Kidney (tissue), 14 donors: ENCODE results near the gene DUSP3. TPM values are rescaled to one million over a fixed set of nuclear protein-coding genes. Genes with fewer than 3 reads are reported as not detected.
"Not testable (repeated sequence)": the region's sequence is repeated elsewhere in the genome, so short reads cannot be mapped to it uniquely, and the experiment has no call there.

Source experiments
- DNase-seq, 5 donors: peaks; one replicate each; pipeline ENCODE4 v3.0.0-alpha.2; 2013 to 2020
- FAIRE-seq: peaks from 2 replicates; lab custom pipeline; 2012; peaks lifted over from hg19 to GRCh38; lab: Jason Lieb, UNC
- H3K27ac ChIP-seq, 2 donors: one replicate each; pipeline ENCODE4 v1.7.0; 2013; ENCODE audit warnings: low read depth in 2 of 2, low read length in 2 of 2, inconsistent platforms in 1 of 2
- H3K27me3 ChIP-seq: one replicate; pipeline ENCODE4 v1.7.1; 2013; ENCODE audit warnings: low read length, inconsistent platforms; ENCODE audit not compliant: control insufficient read depth, insufficient read depth
- H3K36me3 ChIP-seq, 3 donors: one replicate each; pipeline versions ENCODE4 v1.7.0 to v1.7.1; 2013; ENCODE audit warnings: low read length in 3 of 3, control low read depth in 1 of 3, inconsistent platforms in 1 of 3; ENCODE audit not compliant: insufficient read depth in 3 of 3, control insufficient read depth in 2 of 3
- H3K4me1 ChIP-seq, 3 donors: one replicate each; pipeline versions ENCODE4 v1.7.0 to v1.7.1; 2013; ENCODE audit warnings: low read length in 3 of 3, inconsistent platforms in 1 of 3, low read depth in 1 of 3; ENCODE audit not compliant: control insufficient read depth in 2 of 3, insufficient read depth in 2 of 3
- H3K4me3 ChIP-seq, 3 donors: one replicate each; pipeline versions ENCODE4 v1.7.0 to v1.8.1; 2013; ENCODE audit warnings: low read length in 3 of 3, control low read depth in 1 of 3, inconsistent platforms in 1 of 3
- H3K9ac ChIP-seq, 3 donors: one replicate each; pipeline versions ENCODE4 v1.7.0 to v1.7.1; 2013; ENCODE audit warnings: low read length in 3 of 3, control low read depth in 1 of 3, inconsistent platforms in 1 of 3
- H3K9me3 ChIP-seq, 3 donors: one replicate each; pipeline versions ENCODE4 v1.7.0 to v1.7.1; 2013; ENCODE audit warnings: low read length in 3 of 3, control low read depth in 1 of 3, inconsistent platforms in 1 of 3; ENCODE audit not compliant: control insufficient read depth in 2 of 3, insufficient read depth in 1 of 3
- CTCF ChIP-seq: IDR thresholded peaks from 3 replicates; pipeline ENCODE4 v1.5.1; 2012; ENCODE audit warnings: mild to moderate bottlenecking, moderate library complexity, borderline replicate concordance; ENCODE audit not compliant: insufficient read depth; ENCODE audit errors: extremely low read depth
- intact Hi-C: fragments of 100-400 bp; cut with DNase I; formaldehyde crosslinking; loops from one replicate; pipeline ENCODE4 v1.11.1; 2022
- polyA plus RNA-seq: library from polyadenylated mRNA; stranded (reverse); fragments of 350-450 nt; fragmentation: Illumina TruSeq; extraction: RNeasy Lipid Tissue Mini Kit (QIAGEN cat#74804); gene quantifications from one replicate; pipeline ENCODE4 v1.2.3, GENCODE V29; 2014; ENCODE audit warnings: low read depth, low replicate concordance; ENCODE audit not compliant: insufficient read depth
- total RNA-seq: library from RNA; stranded (reverse); fragmentation: NEBNext Ultra II Directional; extraction: Animal tissue kit (Norgen Biotek cat#: 25700); gene quantifications from one replicate; pipeline ENCODE4 v1.2.1, GENCODE V29; 2021
- donor health status: control.
- donor health status: control.
- donor health status: control.
- donor health status: control.
- donor health status: control.
- donor health status: DM: yes; HTN: yes; CAD: no.
- donor health status: Normal renal cell carcinoma (clear cell type).

Gene DUSP3
- total and polyA plus RNA-seq, 2 donors from 2014 or later, result 102 to 126 TPM

DNA sequence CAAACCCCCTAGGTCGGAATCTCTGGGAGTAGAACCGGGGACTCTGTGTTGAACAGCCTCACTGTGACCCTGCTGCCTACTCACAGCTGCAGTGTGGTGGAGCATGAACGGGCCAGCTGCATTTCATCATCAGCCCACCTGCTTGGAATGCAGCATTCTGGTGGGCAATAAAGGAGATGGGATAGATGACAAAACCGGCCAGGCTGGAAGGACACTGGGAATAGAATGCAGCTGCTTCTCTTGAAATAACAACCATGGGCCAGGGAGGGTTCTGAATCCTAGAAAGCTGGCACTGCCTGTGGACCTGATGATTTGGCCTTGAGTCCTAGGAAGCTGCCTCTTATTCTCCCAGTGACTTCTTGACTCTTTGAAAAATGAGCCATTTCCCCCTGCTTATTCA is 25.0 kb upstream of the DUSP3 start:
- Histone ChIP-seq H3K9ac (no peak overlapping the region), H3K27ac (no peak overlapping the region), H3K9me3 (no peaks in the 10 kb centered on the region), H3K36me3 (no peaks in the 10 kb centered on the region), H3K4me1 (no peaks in the 10 kb centered on the region), H3K4me3 (no peak overlapping the region), H3K27me3 (no peaks in the 10 kb centered on the region)
- no peak for FAIRE-seq
- intact Hi-C loops, result no loop called here
- no peak for TF ChIP-seq CTCF
- DNase-seq, result peak in 4 of 5 donors; percentile 85 to 92 (median 90)

- Histone ChIP-seq H3K27me3 (no peaks in the 10 kb centered on the region), H3K4me3 (no peak overlapping the region), H3K36me3 (no peaks in the 10 kb centered on the region), H3K9ac (no peak overlapping the region), H3K9me3 (no peaks in the 10 kb centered on the region), H3K27ac (no peak overlapping the region), H3K4me1 (no peaks in the 10 kb centered on the region)
- intact Hi-C loops, result no loop called here
- FAIRE-seq (no peak), DNase-seq (no peak)
- TF ChIP-seq CTCF, result no peak
These were observed 23.1 kb upstream of the DUSP3 start for GRCh38 chr17:43801844-43802243.

- no peak overlapping the region for H3K4me3 ChIP-seq
- no peak overlapping the region for H3K27ac ChIP-seq
- DNase-seq (no peak), FAIRE-seq (no peak)
- TF ChIP-seq CTCF, result no peak
- H3K27me3 ChIP-seq, result no peaks in the 10 kb centered on the region
- H3K4me1 ChIP-seq, result no peaks in the 10 kb centered on the region
- H3K9me3 ChIP-seq, result no peaks in the 10 kb centered on the region
- intact Hi-C loops, result no loop called here
- no peak overlapping the region for H3K9ac ChIP-seq
- H3K36me3 ChIP-seq, result no peaks in the 10 kb centered on the region
These were observed 22.0 kb upstream of the DUSP3 start for GRCh38 chr17:43800736-43801135.

DNA sequence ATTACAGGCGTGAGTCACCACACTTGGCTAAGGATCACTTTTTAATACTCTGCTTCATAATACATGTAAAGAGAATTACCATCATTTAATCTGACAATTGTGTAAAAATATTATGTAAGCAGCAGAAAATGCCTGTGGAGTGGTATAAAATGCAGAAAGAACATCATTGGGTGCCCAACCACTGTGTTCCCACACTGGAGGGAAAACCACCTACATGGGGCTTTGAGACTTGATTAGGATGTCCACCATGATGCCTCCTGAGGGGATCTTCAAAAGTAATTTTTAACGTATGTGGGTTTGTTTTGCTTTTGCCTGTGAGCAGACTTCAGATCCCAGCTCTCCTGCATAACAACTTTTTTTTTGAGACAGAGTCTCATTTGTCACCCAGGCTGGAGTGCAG is 20.3 kb upstream of the DUSP3 start:
- Histone ChIP-seq H3K4me1 (no peaks in the 10 kb centered on the region), H3K9me3 (no peaks in the 10 kb centered on the region), H3K36me3 (no peaks in the 10 kb centered on the region), H3K27me3 (no peaks in the 10 kb centered on the region), H3K4me3 (no peak overlapping the region), H3K9ac (no peak overlapping the region), H3K27ac (no peak overlapping the region)
- TF ChIP-seq CTCF, result no peak
- DNase-seq, result no peak
- intact Hi-C loops, result no loop called here
- FAIRE-seq, result no peak

GRCh38 chr17:43798024-43798423 is 19.2 kb upstream of the DUSP3 start:
- DNase-seq, result peak in 1 of 5 donors; percentile 39
- FAIRE-seq, H3K36me3 ChIP-seq, H3K9me3 ChIP-seq, H3K27ac ChIP-seq, H3K4me1 ChIP-seq, H3K4me3 ChIP-seq, H3K27me3 ChIP-seq, H3K9ac ChIP-seq, intact Hi-C loops: not testable (repeated sequence)

DNA sequence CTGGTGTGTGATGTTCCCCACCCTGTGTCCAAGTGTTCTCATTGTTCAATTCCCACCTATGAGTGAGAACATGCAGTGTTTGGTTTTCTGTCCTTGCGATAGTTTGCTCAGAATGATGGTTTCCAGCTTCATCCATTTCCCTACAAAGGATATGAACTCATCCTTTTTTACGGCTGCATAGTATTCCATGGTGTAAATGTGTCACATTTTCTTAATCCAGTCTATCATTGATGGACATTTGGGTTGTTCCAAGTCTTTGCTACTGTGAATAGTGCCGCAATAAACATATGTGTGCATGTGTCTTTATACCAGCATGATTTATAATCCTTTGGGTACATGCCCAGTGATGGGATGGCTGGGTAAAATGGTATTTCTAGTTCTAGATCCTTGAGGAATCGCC is 13.9 kb upstream of the DUSP3 start:
- H3K27ac ChIP-seq, H3K9me3 ChIP-seq, FAIRE-seq, H3K4me3 ChIP-seq, H3K4me1 ChIP-seq, H3K36me3 ChIP-seq, H3K27me3 ChIP-seq, H3K9ac ChIP-seq, DNase-seq, intact Hi-C loops: not testable (repeated sequence)
